ENCODE data around the gene RIT1. TPM values are rescaled to one million over a fixed set of nuclear protein-coding genes. Genes with fewer than 3 reads are reported as not detected.
A peak's percentile ranks its signal among the peaks of the same experiment; 100 is the strongest.

The RIT1 gene
- 24.9 and 34.8 TPM in 2 replicates for total RNA-seq (2014; rRNA removed; shearing (Covaris generic))

DNA sequence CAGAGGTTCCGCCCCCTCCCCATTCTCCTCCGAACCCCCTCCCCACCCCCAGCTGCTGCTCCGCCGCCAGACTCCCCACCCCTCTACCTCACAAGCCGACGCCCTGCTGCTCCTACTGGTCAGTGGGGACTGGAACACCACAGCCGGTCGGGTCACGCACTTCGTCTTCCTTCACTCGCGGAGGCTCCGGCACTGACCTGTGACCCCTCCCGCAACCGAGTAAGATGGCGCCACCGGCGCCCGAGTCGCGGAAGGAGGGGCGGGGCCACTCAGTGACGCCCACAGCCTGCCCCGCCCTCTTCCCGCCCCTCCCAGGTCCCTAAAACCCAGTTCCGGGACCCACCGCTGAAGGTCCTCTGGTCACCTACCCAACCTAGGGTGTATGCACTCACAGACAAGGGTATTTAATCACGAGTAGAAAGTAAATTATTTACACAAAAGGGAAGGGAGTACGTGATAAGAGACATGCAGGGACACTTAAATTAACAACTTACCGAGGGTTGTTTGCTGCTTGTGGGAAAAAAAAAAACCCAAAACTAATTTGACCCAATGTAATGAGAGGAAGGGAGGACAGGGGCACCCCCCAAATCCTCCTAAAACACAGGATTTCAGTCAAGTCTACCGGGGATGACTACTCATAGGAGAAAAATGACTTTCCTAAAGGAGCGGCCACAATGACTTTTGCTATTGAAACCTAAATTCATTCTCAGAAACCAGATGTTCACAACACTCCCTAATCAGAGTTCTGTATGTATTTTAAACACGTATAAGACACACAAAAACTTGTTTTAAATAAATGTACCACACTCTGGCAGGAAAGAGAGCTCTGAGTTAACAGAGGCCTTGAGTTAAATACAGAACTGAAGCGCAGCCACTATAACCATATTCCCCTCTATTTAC lies at the start of gene RIT1:
Gene RIT1, minus strand, starts transcription at position 194 of the 900 bp plus-strand sequence. CDS start 588 bp downstream, outside the sequence.
- peak; percentile 77 for DNase-seq (ENCODE audit: low read depth)

DNA sequence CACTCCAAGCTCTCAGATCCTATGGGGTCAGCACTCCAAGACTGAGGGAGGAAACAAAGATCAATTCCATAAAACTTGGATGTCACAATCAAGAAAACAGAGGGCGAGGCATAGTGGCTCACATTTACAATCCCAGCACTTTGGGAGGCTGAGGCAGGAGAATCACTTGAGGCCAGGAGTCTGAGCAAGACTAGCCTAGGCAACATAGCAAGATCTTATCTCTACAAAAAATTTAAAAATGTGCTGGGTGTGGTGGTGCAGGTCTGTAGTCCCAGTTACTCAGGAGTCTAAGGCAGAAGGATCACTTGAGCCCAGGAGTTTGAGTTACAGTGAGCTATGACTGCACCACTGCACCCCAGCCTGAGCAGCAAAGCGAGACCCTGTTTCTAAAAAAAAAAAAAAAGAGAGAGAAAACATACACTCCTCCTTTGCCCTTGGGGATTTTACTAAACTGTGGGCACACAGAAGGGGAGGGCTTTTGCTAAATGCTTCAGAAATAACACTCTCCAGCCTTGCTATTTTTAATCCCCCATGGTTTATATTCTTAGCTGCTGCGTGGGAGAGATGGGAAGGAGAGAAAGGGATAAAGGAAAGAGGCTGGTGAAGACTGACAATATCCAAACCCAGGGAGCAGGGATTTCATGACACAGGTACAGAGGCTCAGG lies 49.1 kb upstream of the RIT1 start:
- DNase-seq (ENCODE audit: low read depth) = no peak

- DNase-seq (ENCODE audit: low read depth) = no peak
Observed at GRCh38 chr1:155957411-155957915, 46.3 kb upstream of the RIT1 start.

DNA sequence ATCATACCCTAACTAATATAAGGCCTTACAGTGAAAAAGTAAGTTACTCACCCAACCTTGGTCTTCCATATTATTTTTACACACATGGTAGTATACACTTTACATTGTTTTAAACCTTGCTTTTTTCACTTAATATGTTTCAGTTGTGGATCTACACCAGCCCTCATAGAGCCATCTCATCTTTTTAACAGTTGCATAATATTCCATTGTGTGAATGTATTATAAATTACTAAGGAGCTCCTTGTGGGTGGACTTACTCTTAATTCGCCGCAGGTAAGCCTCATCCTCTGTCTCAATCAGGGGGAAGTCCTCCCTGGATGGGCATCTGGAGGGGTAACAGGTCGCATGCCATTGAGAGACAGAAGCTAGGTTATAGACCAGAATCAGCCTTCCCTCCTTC lies 43.5 kb upstream of the RIT1 start:
- no peak for DNase-seq (ENCODE audit: low read depth)

- DNase-seq (ENCODE audit: low read depth) = no peak
Observed at GRCh38 chr1:155952505-155952890, 41.3 kb upstream of the RIT1 start.

DNA sequence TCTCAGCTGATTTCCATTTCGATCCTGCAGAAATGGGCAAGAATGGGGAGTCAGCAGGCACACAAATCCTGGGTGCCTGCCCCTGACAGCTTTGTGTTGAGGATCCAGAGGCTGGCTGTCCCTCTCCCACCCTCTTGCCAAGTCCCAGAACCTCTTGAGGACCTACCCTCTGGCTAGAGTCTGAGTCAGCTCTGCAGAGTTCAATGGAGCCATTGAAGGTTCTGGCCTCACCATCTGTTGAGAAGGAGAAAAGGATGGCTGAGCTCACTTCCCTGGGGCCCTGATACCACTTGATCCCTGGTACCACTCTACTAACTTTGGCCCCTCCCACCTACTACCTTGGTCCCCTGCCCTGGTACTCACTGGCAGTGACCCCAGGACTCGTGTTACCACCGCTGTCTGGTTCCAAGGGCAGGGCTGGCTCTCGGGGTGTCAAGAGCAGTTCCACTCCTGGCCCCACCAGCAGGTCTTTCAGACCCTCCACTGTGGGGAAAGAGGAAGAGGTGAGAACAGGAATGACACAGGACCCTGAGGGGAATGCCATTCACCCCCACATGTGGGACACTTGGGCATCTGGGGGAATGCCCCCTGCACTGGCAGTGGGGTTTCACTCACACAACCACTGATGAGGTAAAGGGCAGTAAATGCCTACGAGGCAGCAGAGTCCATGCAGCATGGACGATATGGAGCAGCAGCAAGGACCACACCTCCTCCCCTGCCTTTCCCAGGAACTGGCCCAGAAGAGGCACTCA lies 40.8 kb upstream of the RIT1 start:
- DNase-seq (ENCODE audit: low read depth) = peak; percentile 52

DNA sequence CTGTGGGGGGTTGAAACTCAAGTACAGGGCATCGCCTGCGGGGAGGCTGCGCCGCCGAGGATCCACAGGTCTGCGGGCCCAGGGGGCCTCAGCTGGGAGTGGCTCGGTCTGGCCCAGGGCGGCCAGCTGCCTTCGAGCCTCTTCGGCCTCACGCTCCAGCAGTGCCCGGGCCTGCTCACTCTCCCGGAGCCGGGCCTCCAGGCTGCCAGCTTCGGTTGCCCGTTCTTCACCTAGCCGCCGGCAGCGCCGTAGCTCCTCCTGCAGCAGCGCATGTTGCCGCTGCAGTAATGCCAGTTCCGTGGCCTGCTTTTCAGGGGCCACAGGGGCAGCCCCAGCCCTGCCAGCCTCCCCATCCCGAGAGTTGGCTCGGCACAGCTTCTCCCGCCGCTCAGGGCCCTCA lies 39.7 kb upstream of the RIT1 start:
- no peak for DNase-seq (ENCODE audit: low read depth)

DNA sequence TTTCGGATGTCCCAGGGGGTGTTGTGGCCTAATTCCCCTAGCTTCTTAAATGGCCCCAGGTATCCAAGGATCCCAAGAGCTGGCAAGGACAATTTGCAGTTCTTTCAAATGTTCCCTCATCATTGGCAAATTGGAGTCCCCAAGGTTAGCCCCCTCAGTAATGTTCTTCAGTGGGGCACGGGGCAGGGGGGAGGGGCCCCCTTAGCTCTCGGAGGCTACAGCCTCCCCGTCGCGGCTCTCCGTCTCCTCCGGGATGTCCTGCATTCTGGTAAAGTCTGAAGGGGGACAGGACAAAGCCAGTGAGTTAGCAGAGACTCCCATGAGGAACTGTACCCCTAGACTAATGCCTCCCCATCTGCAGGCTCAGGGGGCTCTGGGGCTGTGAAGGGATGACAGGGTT lies 36.6 kb upstream of the RIT1 start:
- DNase-seq (ENCODE audit: low read depth) = no peak

DNA sequence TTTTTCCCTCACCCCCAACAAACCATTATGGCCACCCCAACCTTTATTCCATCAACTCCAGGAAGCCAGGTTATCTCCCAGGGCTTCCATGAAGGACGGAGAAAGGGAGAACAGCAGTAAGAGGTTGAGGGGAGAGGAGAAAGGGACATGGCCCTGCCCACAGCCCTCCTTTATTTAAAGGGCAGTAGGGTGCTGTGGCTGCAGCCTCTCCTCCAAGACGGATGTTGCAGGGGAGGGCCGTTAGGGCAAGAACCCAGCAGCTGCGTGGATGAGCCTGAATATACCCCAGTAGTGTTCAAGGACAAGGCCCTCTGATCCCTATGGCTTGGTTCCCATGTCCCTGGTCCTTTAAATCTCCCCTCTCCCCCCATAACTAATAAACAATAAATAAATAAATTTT lies 36.1 kb upstream of the RIT1 start:
- no peak for DNase-seq (ENCODE audit: low read depth)

DNA sequence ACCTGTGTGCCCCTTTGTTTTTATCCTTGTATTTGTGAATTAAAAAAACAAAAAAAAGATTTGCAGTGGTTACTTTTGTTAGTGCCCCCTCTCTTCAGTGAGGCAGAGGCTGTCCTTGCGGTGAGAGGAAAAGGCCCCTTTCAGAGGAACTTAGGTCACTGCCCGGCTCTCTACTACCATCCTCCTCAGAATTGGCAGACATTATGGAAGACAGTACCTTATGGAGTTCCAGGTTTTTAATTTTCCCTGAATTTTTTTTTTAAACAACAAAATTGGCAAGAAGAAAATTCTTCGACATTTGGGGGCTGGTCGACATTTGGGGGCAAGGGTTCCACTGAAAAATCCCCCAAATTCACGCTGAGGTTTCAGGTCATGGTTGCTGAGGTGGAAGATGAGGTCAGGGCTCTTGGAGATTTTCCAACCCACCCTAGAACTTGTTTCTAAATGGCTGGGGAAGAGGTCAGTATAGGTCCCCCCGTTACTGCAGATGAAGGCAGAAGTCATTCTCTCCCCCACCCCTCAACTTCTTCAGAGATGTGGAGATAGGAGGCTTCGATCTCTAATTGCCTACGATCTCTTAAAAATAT lies 35.6 kb upstream of the RIT1 start:
- no peak for DNase-seq (ENCODE audit: low read depth)

- no peak for DNase-seq (ENCODE audit: low read depth)
Observed at GRCh38 chr1:155944444-155944799, 33.3 kb upstream of the RIT1 start.

GRCh38 chr1:155942578-155943141 lies 31.5 kb upstream of the RIT1 start:
- no peak for DNase-seq (ENCODE audit: low read depth)

DNA sequence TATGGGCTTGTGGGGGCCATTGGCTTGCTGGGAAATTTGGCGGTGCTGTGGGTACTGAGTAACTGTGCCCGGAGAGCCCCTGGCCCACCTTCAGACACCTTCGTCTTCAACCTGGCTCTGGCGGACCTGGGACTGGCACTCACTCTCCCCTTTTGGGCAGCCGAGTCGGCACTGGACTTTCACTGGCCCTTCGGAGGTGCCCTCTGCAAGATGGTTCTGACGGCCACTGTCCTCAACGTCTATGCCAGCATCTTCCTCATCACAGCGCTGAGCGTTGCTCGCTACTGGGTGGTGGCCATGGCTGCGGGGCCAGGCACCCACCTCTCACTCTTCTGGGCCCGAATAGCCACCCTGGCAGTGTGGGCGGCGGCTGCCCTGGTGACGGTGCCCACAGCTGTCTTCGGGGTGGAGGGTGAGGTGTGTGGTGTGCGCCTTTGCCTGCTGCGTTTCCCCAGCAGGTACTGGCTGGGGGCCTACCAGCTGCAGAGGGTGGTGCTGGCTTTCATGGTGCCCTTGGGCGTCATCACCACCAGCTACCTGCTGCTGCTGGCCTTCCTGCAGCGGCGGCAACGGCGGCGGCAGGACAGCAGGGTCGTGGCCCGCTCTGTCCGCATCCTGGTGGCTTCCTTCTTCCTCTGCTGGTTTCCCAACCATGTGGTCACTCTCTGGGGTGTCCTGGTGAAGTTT lies 30.8 kb upstream of the RIT1 start:
- DNase-seq (ENCODE audit: low read depth) = no peak

GRCh38 chr1:155940993-155941844 lies 30.1 kb upstream of the RIT1 start, which contains the start of gene RXFP4:
Gene RXFP4, plus strand, starts transcription at chr1:155941638. Its CDS starts 72 bp downstream, at chr1:155941710.
- no peak for DNase-seq (ENCODE audit: low read depth)

DNA sequence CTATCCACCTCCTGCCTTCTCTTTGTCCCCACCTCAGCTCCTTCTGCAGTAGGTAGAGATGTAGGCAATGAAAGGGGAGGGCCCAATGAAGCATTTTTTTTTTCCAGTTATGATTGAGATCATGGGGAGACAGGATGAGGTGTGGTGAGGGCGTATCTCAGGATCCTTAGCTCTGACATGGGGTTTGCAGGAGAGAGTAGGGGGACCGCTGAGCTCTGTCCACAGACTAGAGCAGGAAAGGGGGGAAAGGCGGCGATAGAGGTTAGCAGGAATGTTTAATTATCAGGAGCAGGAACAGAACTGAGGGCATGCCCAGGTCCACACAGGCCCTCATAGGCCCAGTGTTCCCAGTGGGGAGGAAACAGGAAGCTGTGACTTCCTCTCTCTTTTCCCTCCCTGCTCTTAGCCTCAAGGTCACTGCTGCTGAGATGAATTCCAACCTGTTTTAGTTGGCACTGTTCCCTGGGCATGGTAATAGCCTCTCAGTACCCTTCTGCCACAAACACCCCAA lies 29.4 kb upstream of the RIT1 start:
- DNase-seq (ENCODE audit: low read depth) = peak; percentile 56

GRCh38 chr1:155938220-155938627 lies 27.1 kb upstream of the RIT1 start:
- peak; percentile 67 for DNase-seq (ENCODE audit: low read depth)

DNA sequence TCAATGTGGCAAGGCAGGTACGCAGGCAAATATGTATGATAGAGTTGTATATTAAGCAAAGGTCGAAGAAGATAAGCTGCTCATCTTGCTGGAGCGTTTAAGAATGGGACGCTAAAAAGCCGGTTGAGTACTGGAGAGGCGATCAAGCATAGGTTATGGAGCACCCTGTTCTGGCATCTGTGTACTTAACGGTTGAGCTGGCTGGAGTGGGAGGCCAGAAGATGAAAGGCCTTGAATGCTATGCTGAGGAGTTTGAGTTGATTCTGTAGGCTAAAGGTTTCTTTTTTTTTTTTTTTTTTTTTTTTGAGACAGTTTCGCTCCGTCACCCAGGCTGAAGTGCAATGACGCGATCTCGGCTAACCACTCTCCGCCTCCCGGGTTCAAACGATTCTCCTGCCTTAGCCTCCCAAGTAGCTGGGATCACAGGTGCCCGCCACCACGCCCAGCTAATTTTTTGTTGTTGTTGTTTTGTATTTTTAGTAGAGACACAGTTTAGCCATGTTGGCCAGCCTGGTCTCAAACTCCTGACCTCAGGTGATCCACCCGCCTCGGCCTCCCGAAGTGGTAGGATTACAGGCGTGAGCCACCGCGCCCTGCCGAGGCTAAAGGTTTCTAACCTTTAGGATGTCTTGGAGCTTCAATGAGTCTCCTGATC lies 23.9 kb upstream of the RIT1 start:
- no peak for DNase-seq (ENCODE audit: low read depth)

DNA sequence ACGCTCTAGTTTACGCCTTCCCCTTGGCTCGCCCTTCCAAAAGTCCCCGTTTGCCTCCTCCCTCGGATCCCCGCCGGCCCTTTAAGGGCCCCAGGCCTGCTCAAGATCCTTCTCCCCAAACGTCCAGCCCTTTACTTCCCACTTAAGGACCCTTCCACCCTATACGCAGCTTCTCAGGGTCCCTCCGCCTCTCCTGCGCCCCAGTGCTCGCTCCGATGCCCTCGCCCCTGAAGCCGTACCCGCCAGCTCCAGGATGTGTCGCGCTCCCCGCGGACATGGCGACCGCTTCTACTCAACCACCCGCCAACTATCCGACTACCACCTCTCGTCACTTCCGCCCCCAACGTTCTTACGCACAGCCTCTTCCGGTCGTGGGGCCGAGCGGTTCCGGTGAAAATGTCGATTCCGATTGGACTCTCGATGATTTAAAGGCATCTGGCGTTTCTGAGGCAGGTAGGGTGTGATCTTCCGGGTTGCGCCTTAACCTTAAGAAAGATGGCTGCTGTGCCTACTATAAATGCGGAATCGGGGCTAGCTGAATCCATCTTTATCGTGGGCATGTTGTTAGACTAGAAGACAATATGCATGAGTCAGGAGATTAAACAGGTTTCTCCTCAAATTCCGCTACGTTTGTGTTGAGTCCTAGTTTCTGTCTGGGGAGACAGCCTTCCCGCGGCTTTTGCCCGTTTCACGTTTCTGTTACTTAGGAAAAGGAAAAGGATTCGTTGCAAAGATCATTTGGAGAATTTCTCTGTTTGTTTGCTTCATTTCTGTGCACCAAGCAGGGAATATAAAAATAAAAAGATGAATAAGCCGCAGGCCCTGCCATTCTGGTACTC lies 23.2 kb upstream of the RIT1 start, which contains the start of gene KHDC4:
Gene KHDC4, minus strand, starts transcription at position 317 of the 839 bp plus-strand sequence. Its CDS starts 40 bp downstream, at position 277.
- DNase-seq (ENCODE audit: low read depth) = peak; percentile 98

Data from RPMI7951 (cell line).